OCI-LY1 (cell line): ENCODE data around the gene SCRN1.

ENCODE experiments used
- EZH2 ChIP-seq: fragments of 200-600 bp; sonication (generic), shearing (Covaris generic); IDR thresholded peaks from 2 replicates; pipeline ENCODE4 v1.8.0; 2017; ENCODE audit warnings: borderline replicate concordance, mixed run types, mild to moderate bottlenecking, antibody characterized with exemption, low read length, moderate library complexity, mixed read lengths
- TF ChIP-seq, protein P1 (sequence below): fragments of 200-600 bp; sonication (generic), shearing (Covaris generic); IDR thresholded peaks from 2 replicates; pipeline ENCODE4 v1.5.1; 2017; ENCODE audit warnings: mild to moderate bottlenecking, antibody characterized with exemption, low read length, moderate library complexity, mixed read lengths

DNA sequence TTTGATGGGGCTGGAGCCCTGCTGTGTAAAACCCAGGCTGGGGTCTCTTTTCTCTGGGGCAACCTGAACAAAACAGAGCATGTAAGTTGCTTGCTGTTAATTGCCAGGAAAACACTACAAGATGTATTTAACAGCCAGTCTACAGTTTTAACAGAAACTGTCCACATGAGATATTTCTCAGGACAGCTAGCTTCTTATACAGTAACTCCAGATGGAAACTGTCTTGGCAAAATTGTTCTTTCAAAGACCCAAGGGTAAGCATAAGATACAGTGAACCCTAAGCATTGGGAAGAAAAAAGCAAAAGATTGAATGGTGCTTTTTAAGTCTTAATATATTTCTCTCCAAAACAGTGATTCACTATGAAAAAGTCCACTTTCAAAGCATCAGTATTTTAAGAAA is 28.9 kb upstream of the SCRN1 start:
- TF ChIP-seq, protein P1, sequence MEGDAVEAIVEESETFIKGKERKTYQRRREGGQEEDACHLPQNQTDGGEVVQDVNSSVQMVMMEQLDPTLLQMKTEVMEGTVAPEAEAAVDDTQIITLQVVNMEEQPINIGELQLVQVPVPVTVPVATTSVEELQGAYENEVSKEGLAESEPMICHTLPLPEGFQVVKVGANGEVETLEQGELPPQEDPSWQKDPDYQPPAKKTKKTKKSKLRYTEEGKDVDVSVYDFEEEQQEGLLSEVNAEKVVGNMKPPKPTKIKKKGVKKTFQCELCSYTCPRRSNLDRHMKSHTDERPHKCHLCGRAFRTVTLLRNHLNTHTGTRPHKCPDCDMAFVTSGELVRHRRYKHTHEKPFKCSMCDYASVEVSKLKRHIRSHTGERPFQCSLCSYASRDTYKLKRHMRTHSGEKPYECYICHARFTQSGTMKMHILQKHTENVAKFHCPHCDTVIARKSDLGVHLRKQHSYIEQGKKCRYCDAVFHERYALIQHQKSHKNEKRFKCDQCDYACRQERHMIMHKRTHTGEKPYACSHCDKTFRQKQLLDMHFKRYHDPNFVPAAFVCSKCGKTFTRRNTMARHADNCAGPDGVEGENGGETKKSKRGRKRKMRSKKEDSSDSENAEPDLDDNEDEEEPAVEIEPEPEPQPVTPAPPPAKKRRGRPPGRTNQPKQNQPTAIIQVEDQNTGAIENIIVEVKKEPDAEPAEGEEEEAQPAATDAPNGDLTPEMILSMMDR: no peak
- no peak for TF ChIP-seq EZH2
